GM12878 (cell line): Measurements from ENCODE around the gene ALB. TPM values are rescaled to one million over a fixed set of nuclear protein-coding genes. Genes with fewer than 3 reads are reported as not detected.
A peak's percentile ranks its signal among the peaks of the same experiment; 100 is the strongest.

Source experiments
- ATAC-seq: fragments of 200-7000 bp; cut with Tn5 transposase; 3 replicates; pipeline ENCODE4 v1.9.1; 2020; ENCODE audit warnings: mild to moderate bottlenecking, moderate library complexity
- BruUV-seq: library from RNA; stranded (reverse); fragments of 400-500 nt; replicated peaks from 2 replicates; lab custom pipeline; 2021; lab: Mats Ljungman, UMichigan
- CTCF ChIA-PET: fragments of 300-600 bp; sonication (Branson Sonifier 250); formaldehyde crosslinking; extraction: SDS; loops from one replicate; lab custom pipeline; 2021; ENCODE audit warnings: inconsistent platforms; lab: Yijun Ruan, JAX
- POLR2A ChIA-PET: fragments of 350-600 bp; formaldehyde crosslinking; extraction: SDS; loops from one replicate; lab custom pipeline; 2021; ENCODE audit warnings: inconsistent platforms; lab: Charles Lee
- RAD21 ChIA-PET: fragments of 300-600 bp; sonication (Branson Sonifier 250); formaldehyde crosslinking; loops from one replicate; lab custom pipeline; 2023; ENCODE audit warnings: antibody characterized with exemption; ENCODE audit not compliant: unreplicated experiment; lab: Charles Lee
- SMC1A ChIA-PET: fragments of 300-600 bp; sonication (Branson Sonifier 250); formaldehyde crosslinking; loops from one replicate; lab custom pipeline; 2023; ENCODE audit not compliant: unreplicated experiment, uncharacterized antibody; lab: Charles Lee
- DNase-seq: peaks from one replicate; pipeline ENCODE4 v3.0.0-alpha.2; 2011; ENCODE audit warnings: low read depth, low spot score
- FAIRE-seq: peaks from 3 replicates; lab custom pipeline; 2011; peaks lifted over from hg19 to GRCh38; lab: Jason Lieb, UNC
- H2AFZ ChIP-seq: 2 replicates; pipeline ENCODE4 v1.6.0; 2011; ENCODE audit warnings: low read depth, low read length, control low read depth; ENCODE audit not compliant: control insufficient read depth
- H3K27ac ChIP-seq: 2 replicates; pipeline ENCODE4 v1.5.1; 2011; ENCODE audit warnings: control low read depth; ENCODE audit not compliant: control insufficient read depth, insufficient read depth
- H3K27me3 ChIP-seq, 2 experiments: replicated peaks in 1 of 2; 2 replicates each; pipeline versions ENCODE4 v1.6.0 to v1.6.1; 2011; ENCODE audit warnings: low read length in 1 of 2; ENCODE audit not compliant: control insufficient read depth in 2 of 2, insufficient read depth in 2 of 2
- H3K36me3 ChIP-seq, 2 experiments: 2 replicates each; pipeline ENCODE4 v1.5.1; 2011; ENCODE audit warnings: low read length in 1 of 2; ENCODE audit not compliant: control insufficient read depth in 2 of 2, insufficient read depth in 2 of 2
- H3K4me1 ChIP-seq: 2 replicates; pipeline ENCODE4 v1.6.1; 2011; ENCODE audit warnings: mild to moderate bottlenecking, low read length, moderate library complexity, mixed read lengths; ENCODE audit not compliant: control insufficient read depth, insufficient read depth
- H3K4me2 ChIP-seq: 2 replicates; pipeline ENCODE4 v1.6.0; 2011; ENCODE audit warnings: control low read depth; ENCODE audit not compliant: control insufficient read depth, insufficient read depth
- H3K4me3 ChIP-seq: fragments of 200-600 bp; sonication (generic); 2 replicates; pipeline ENCODE4 v1.5.1; 2016
- H3K79me2 ChIP-seq: 2 replicates; pipeline ENCODE4 v1.6.0; 2011; ENCODE audit warnings: low read length; ENCODE audit not compliant: control insufficient read depth, insufficient read depth
- H3K9ac ChIP-seq: 2 replicates; pipeline ENCODE4 v1.8.0; 2011; ENCODE audit warnings: low read length, control low read depth, mixed read lengths; ENCODE audit not compliant: control insufficient read depth, insufficient read depth
- H3K9me3 ChIP-seq: replicated peaks from 3 replicates; pipeline ENCODE4 v1.5.1; 2011; ENCODE audit warnings: mild to moderate bottlenecking, low read length; ENCODE audit not compliant: control insufficient read depth, insufficient read depth
- H4K20me1 ChIP-seq: 2 replicates; pipeline ENCODE4 v1.6.0; 2011; ENCODE audit not compliant: control insufficient read depth, insufficient read depth
- CREB1 ChIP-seq: IDR thresholded peaks from 2 replicates; pipeline ENCODE4 v1.6.1; 2012; ENCODE audit warnings: low read depth, mild to moderate bottlenecking, inconsistent platforms
- CTCF ChIP-seq, 3 experiments: IDR thresholded peaks in 2 of 3; conservative IDR thresholded peaks in 1 of 3; 2 replicates each; pipeline ENCODE4 v1.5.1; 2011; ENCODE audit warnings: low read depth in 3 of 3, low read length in 3 of 3, mild to moderate bottlenecking in 3 of 3, control low read depth in 2 of 3, moderate library complexity in 2 of 3, inconsistent platforms in 1 of 3, mixed read lengths in 1 of 3; ENCODE audit not compliant: control insufficient read depth in 2 of 3, insufficient read depth in 1 of 3; ENCODE audit errors: extremely low read depth in 1 of 3
- HDAC2 ChIP-seq: fragments of 200-600 bp; sonication (generic); IDR thresholded peaks from 2 replicates; pipeline ENCODE4 v1.6.1; 2017
- HSF1 ChIP-seq: fragments of 150-350 bp; IDR thresholded peaks from 2 replicates; pipeline ENCODE4 v1.6.1; 2014; ENCODE audit warnings: mild to moderate bottlenecking, low read depth, low read length
- IKZF1 ChIP-seq: fragments of 450-650 bp; conservative IDR thresholded peaks from 2 replicates; pipeline ENCODE4 v1.6.1; 2017; ENCODE audit warnings: antibody characterized with exemption, mild to moderate bottlenecking
- KDM1A ChIP-seq: fragments of 200-600 bp; sonication (generic); IDR thresholded peaks from 2 replicates; pipeline ENCODE4 v1.6.1; 2016; ENCODE audit warnings: borderline replicate concordance
- MYC ChIP-seq: IDR thresholded peaks from 2 replicates; pipeline ENCODE4 v1.6.1; 2011; ENCODE audit warnings: mild to moderate bottlenecking, low read length, moderate library complexity, inconsistent platforms; ENCODE audit not compliant: insufficient read depth, insufficient replicate concordance, insufficient read length, severe bottlenecking
- POLR2AphosphoS2 ChIP-seq: IDR thresholded peaks from 2 replicates; pipeline ENCODE4 v1.6.1; 2011; ENCODE audit warnings: low read depth, mild to moderate bottlenecking, low read length, improper control_type of control experiment, moderate library complexity
- POLR2AphosphoS5 ChIP-seq: IDR thresholded peaks from 2 replicates; pipeline ENCODE4 v1.6.1; 2011; ENCODE audit warnings: mild to moderate bottlenecking, low read length, inconsistent platforms
- RAD21 ChIP-seq: IDR thresholded peaks from 2 replicates; pipeline ENCODE4 v1.6.1; 2011; ENCODE audit warnings: mild to moderate bottlenecking, low read depth, low read length, moderate library complexity; ENCODE audit not compliant: insufficient read depth
- RELA ChIP-seq: fragments of 450-650 bp; IDR thresholded peaks from 2 replicates; pipeline ENCODE4 v1.8.0; 2014; ENCODE audit warnings: borderline replicate concordance; ENCODE audit not compliant: partially characterized antibody
- SMC3 ChIP-seq: IDR thresholded peaks from 2 replicates; pipeline ENCODE4 v1.6.1; 2011; ENCODE audit warnings: low read length, improper control_type of control experiment, borderline replicate concordance
- TBL1XR1 ChIP-seq: IDR thresholded peaks from 2 replicates; pipeline ENCODE4 v1.6.1; 2012; ENCODE audit warnings: low read depth, low read length, improper control_type of control experiment
- USF2 ChIP-seq: IDR thresholded peaks from 2 replicates; pipeline ENCODE4 v1.6.1; 2011; ENCODE audit warnings: low read depth, low read length, improper control_type of control experiment, borderline replicate concordance
- ZNF274 ChIP-seq: IDR thresholded peaks from one replicate; pipeline ENCODE4 v1.8.0; 2011; ENCODE audit not compliant: insufficient read length, insufficient read depth
- WGBS: methylation state at CpG from one replicate; pipeline ENCODE4 v1.1.6; 2016; ENCODE audit warnings: low lambda C conversion rate; ENCODE audit not compliant: insufficient replicate concordance, insufficient coverage; ENCODE audit errors: missing lambda C conversion rate; 5-methylcytosine and 5-hydroxymethylcytosine counted together
- in situ Hi-C: fragments of 300-500 bp; cut with MboI; formaldehyde crosslinking; loops from 9 replicates; pipeline ENCODE4 v1.14.3; 2018; ENCODE audit warnings: mixed read lengths
- intact Hi-C: fragments of 100-400 bp; cut with micrococcal nuclease; formaldehyde crosslinking; loops from one replicate; pipeline ENCODE4 v1.14.2; 2022; ENCODE audit not compliant: unreplicated experiment
- polyA plus RNA-seq, 11 experiments: library from polyadenylated mRNA; depleted of rRNA in 4 of 11; unstranded in 6 of 11; stranded (reverse) in 5 of 11; fragments of >200 nt; fragmentation: Nextera tagmentation in 4 of 11; fragmentation: Illumina TruSeq in 1 of 11; extraction: Ambion mirVana in 4 of 11; extraction: Trizol in 1 of 11; gene quantifications; 1 replicate in 1 of 11; 2 replicates in 10 of 11; pipeline versions ENCODE4 v1.2.1 to v1.2.3, GENCODE V29; 2011 to 2016; ENCODE audit warnings: inconsistent platforms in 2 of 11, missing spikeins in 2 of 11, low read depth in 1 of 11
- total RNA-seq, 4 experiments: library from RNA; depleted of rRNA in 3 of 4; stranded (reverse); fragments of >200 nt in 3 of 4; fragmentation: Illumina TruSeq in 1 of 4; extraction: Trizol in 1 of 4; gene quantifications; 2 replicates each; pipeline versions ENCODE4 v1.2.1 to v1.2.3, GENCODE V29; 2013 to 2021
- TF ChIP-seq, protein P1 (sequence below): fragments of 450-650 bp; formaldehyde crosslinking; IDR thresholded peaks from 2 replicates; pipeline ENCODE4 v1.4.0; 2020; ENCODE audit warnings: mild to moderate bottlenecking, moderate library complexity

Gene ALB
- total and polyA plus RNA-seq, 10 of the 15 experiments (the other 5 are each of a cell fraction or from before 2014, with no cell fraction given), result 0.05 to 29.0 TPM; not detected in 8

- Histone ChIP-seq H3K9ac (no peak overlapping the region), H3K36me3 (no peaks in the 10 kb centered on the region), H4K20me1 (no peaks in the 10 kb centered on the region), H3K4me3 (no peak overlapping the region), H3K9me3 (no peaks in the 10 kb centered on the region), H3K4me1 (no peaks in the 10 kb centered on the region), H2AFZ (no peak overlapping the region), H3K4me2 (no peak overlapping the region), H3K79me2 (no peaks in the 10 kb centered on the region), H3K27ac (no peak overlapping the region), H3K27me3 (no peaks in the 10 kb centered on the region)
- ATAC-seq (peak; percentile 66), DNase-seq (no peak), FAIRE-seq (peak; percentile 47)
- RAD21 ChIA-PET, result no interaction called here
- intact Hi-C loops, result loop anchor here (1.0 kb wide), 1 partner anchor 93 kb away; no protein-coding TSS in a partner anchor
- CTCF ChIA-PET, result interaction anchor here (1.0 to 1.5 kb wide), 4 partner anchors 9 to 141 kb away, joined by 3 to 6 read pairs (median 4); no protein-coding TSS in a partner anchor
- WGBS, result 24% methylated on average over 3 of the region's 3 CpGs
- no TSS peak for BruUV-seq
- POLR2A ChIA-PET, result no interaction called here
- SMC1A ChIA-PET, result interaction anchor here (1.4 to 2.2 kb wide), 2 partner anchors 93 to 121 kb away, joined by 6 to 7 read pairs; no protein-coding TSS in a partner anchor
- in situ Hi-C loops, result no loop called here
- no peak for TF ChIP-seq USF2
- TF ChIP-seq HDAC2, result no peak
- TF ChIP-seq IKZF1, result no peak
- TF ChIP-seq HSF1, result no peak
- 0 out of 2 replicates have a peak, but pooled peaks have one; percentile 21 for TF ChIP-seq SMC3
- no peak for TF ChIP-seq TBL1XR1
- peak; percentile 27; the same call in 1 of the 2 replicates for TF ChIP-seq RAD21
- no peak for TF ChIP-seq CREB1
- no peak for TF ChIP-seq ZNF274
- no peak for TF ChIP-seq POLR2AphosphoS5
- TF ChIP-seq MYC, result no peak
- no peak for TF ChIP-seq POLR2AphosphoS2
- no peak for TF ChIP-seq KDM1A
- TF ChIP-seq RELA, result no peak
- TF ChIP-seq, protein P1, sequence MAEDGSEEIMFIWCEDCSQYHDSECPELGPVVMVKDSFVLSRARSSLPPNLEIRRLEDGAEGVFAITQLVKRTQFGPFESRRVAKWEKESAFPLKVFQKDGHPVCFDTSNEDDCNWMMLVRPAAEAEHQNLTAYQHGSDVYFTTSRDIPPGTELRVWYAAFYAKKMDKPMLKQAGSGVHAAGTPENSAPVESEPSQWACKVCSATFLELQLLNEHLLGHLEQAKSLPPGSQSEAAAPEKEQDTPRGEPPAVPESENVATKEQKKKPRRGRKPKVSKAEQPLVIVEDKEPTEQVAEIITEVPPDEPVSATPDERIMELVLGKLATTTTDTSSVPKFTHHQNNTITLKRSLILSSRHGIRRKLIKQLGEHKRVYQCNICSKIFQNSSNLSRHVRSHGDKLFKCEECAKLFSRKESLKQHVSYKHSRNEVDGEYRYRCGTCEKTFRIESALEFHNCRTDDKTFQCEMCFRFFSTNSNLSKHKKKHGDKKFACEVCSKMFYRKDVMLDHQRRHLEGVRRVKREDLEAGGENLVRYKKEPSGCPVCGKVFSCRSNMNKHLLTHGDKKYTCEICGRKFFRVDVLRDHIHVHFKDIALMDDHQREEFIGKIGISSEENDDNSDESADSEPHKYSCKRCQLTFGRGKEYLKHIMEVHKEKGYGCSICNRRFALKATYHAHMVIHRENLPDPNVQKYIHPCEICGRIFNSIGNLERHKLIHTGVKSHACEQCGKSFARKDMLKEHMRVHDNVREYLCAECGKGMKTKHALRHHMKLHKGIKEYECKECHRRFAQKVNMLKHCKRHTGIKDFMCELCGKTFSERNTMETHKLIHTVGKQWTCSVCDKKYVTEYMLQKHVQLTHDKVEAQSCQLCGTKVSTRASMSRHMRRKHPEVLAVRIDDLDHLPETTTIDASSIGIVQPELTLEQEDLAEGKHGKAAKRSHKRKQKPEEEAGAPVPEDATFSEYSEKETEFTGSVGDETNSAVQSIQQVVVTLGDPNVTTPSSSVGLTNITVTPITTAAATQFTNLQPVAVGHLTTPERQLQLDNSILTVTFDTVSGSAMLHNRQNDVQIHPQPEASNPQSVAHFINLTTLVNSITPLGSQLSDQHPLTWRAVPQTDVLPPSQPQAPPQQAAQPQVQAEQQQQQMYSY (CRISPR knock-in tag), result no peak
- TF ChIP-seq CTCF (IDR thresholded peaks at IDR 0.05 in 2 of 3, conservative IDR thresholded peaks at IDR 0.05 in 1 of 3; ENCODE audit: control insufficient read depth in 2 of 3, extremely low read depth in 1 of 3, insufficient read depth in 1 of 3, low read depth in 3 of 3, low read length in 3 of 3), result peak; percentile 38 to 55 (median 54); a peak in 5 of 6 replicates
Measured at GRCh38 chr4:73434311-73434710, 30.2 kb downstream of the ALB start.
